ENCODE results near the gene GMFB.

The GMFB gene

DNA sequence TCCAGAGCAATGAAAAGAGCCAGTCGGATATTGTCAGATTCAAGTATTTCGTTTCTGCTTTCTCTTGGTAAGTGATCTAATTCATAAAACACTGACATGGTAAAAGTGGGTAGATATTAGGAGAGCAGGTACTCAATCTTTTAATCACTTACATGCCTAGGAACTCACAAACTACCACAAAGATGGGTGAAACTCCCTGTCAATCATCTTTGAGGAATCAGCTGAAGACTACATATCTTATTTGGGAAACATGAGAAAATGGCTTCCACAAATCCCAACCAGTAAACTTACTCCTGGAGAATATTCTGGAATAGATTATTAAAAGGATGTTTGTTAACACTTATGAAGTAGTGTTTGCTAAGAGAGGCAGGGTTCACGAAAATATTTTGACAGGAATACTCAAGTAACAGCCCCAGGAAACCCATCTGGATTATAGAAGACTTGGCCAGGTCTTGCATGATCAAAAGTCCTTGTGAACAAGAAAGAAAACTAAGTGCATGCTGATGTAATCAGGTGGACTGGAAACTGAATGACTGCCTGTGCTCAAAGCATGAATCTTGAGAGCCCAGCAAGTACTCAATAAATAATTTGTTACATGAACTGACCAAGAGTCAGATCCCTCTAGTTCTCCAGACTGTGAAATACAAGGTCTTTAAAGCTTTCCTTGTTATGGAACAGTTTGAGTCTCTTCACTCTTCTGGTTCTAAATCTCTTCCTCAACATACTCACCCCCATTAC is 63.1 kb downstream of the GMFB start:
- DNase-seq (ENCODE audit: low read depth in 3 of 3): no peak

- DNase-seq (ENCODE audit: low read depth in 3 of 3): no peak
Observed at GRCh38 chr14:54425068-54425467, 63.7 kb downstream of the GMFB start.
